Fibroblast of skin of right quadriceps (primary cell): ENCODE measurements around the gene BRD9.

Experiments
- DNase-seq: peaks from one replicate; pipeline ENCODE4 v3.0.0-alpha.2; 2013

BRD9 gene

GRCh38 chr5:876398-877365 is 15.9 kb downstream of the BRD9 start:
- DNase-seq: no peak

- DNase-seq: no peak
Measured at GRCh38 chr5:875931-876330, 16.7 kb downstream of the BRD9 start.

GRCh38 chr5:873328-873727 is 19.3 kb downstream of the BRD9 start:
- DNase-seq: no peak

GRCh38 chr5:872301-872700 is 20.3 kb downstream of the BRD9 start:
- DNase-seq: no peak

GRCh38 chr5:871596-872298 is 20.9 kb downstream of the BRD9 start:
- no peak for DNase-seq

- no peak for DNase-seq
Measured at GRCh38 chr5:870956-871355, 21.6 kb downstream of the BRD9 start.

- no peak for DNase-seq
Measured at GRCh38 chr5:868428-869135, 24.0 kb downstream of the BRD9 start.

GRCh38 chr5:867300-867870 is 25.2 kb downstream of the BRD9 start:
- no peak for DNase-seq

- no peak for DNase-seq
Measured at GRCh38 chr5:865771-866170, 26.8 kb downstream of the BRD9 start.

- no peak for DNase-seq
Measured at GRCh38 chr5:865168-865521, 27.5 kb downstream of the BRD9 start.

GRCh38 chr5:864492-865167 is 28.0 kb downstream of the BRD9 start:
- no peak for DNase-seq

GRCh38 chr5:863244-863805 is 29.3 kb downstream of the BRD9 start:
- no peak for DNase-seq

- DNase-seq: no peak
Measured at GRCh38 chr5:862367-863243, 30.0 kb downstream of the BRD9 start.

GRCh38 chr5:861442-862366 is 30.9 kb downstream of the BRD9 start:
- no peak for DNase-seq

- DNase-seq: no peak
Measured at GRCh38 chr5:860506-861150, 32.0 kb downstream of the BRD9 start.

GRCh38 chr5:859798-860296 is 32.8 kb downstream of the BRD9 start:
- no peak for DNase-seq

- no peak for DNase-seq
Measured at GRCh38 chr5:859391-859790, 33.2 kb downstream of the BRD9 start.

- no peak for DNase-seq
Measured at GRCh38 chr5:858726-859125, 33.9 kb downstream of the BRD9 start.
